PFSK-1 (cell line): Measurements from ENCODE around the gene TCF4.

ENCODE experiments used
- FOXP2 ChIP-seq: optimal IDR thresholded peaks from 2 replicates; pipeline ENCODE3; 2011; ENCODE audit warnings: borderline replicate concordance, control low read depth, inconsistent platforms; ENCODE audit not compliant: insufficient read depth; ENCODE audit errors: extremely low read length, extremely low read depth
- POLR2AphosphoS5 ChIP-seq: IDR thresholded peaks from 2 replicates; pipeline ENCODE4 v1.6.1; 2012; ENCODE audit warnings: low read depth, mild to moderate bottlenecking, control low read depth, low read length, moderate library complexity
- REST ChIP-seq, 2 experiments: IDR thresholded peaks; 2 replicates each; pipeline versions ENCODE4 v1.6.1 to v1.8.0; 2011 to 2012; ENCODE audit warnings: low read depth in 2 of 2, low read length in 2 of 2, control low read depth in 1 of 2, inconsistent platforms in 1 of 2, mild to moderate bottlenecking in 1 of 2, moderate library complexity in 1 of 2; ENCODE audit not compliant: insufficient read depth in 1 of 2
- SIN3A ChIP-seq: IDR thresholded peaks from 2 replicates; pipeline ENCODE4 v1.6.1; 2012; ENCODE audit warnings: mild to moderate bottlenecking, low read length, moderate library complexity, borderline replicate concordance; ENCODE audit not compliant: insufficient read depth
- TAF1 ChIP-seq: IDR thresholded peaks from 2 replicates; pipeline ENCODE4 v1.6.1; 2012; ENCODE audit warnings: low read length, control low read depth, borderline replicate concordance; ENCODE audit not compliant: insufficient read depth

TCF4 gene

GRCh38 chr18:55425698-55426097 is 162.3 kb downstream of the TCF4 start:
- TF ChIP-seq POLR2AphosphoS5 (no peak), FOXP2 (no peak), REST (IDR thresholded peaks at IDR 0.05; ENCODE audit: insufficient read depth in 1 of 2, low read depth in 2 of 2, low read length in 2 of 2) (no peak), TAF1 (no peak), SIN3A (no peak)

- TF ChIP-seq REST (IDR thresholded peaks at IDR 0.05; ENCODE audit: insufficient read depth in 1 of 2, low read depth in 2 of 2, low read length in 2 of 2), result no peak; a peak in 1 of 4 replicates
- TF ChIP-seq FOXP2, result no peak
- TF ChIP-seq POLR2AphosphoS5, result no peak
- TF ChIP-seq TAF1, result no peak
- no peak for TF ChIP-seq SIN3A
These were observed 165.4 kb downstream of the TCF4 start for GRCh38 chr18:55422456-55423180.

- no peak for TF ChIP-seq TAF1
- no peak for TF ChIP-seq FOXP2
- TF ChIP-seq POLR2AphosphoS5, result no peak
- no peak for TF ChIP-seq SIN3A
- TF ChIP-seq REST (IDR thresholded peaks at IDR 0.05; ENCODE audit: insufficient read depth in 1 of 2, low read depth in 2 of 2, low read length in 2 of 2), result no peak
These were observed 166.2 kb downstream of the TCF4 start for GRCh38 chr18:55421615-55422419.

GRCh38 chr18:55421308-55421614 is 166.7 kb downstream of the TCF4 start:
- TF ChIP-seq REST (IDR thresholded peaks at IDR 0.05; ENCODE audit: insufficient read depth in 1 of 2, low read depth in 2 of 2, low read length in 2 of 2), result no peak
- TF ChIP-seq SIN3A, result no peak
- no peak for TF ChIP-seq FOXP2
- no peak for TF ChIP-seq TAF1
- TF ChIP-seq POLR2AphosphoS5, result no peak
